ENCODE results near the gene PNMA5.

GRCh38 chrX:152993933-152994332, at the start of gene PNMA5:
- TF ChIP-seq CTCF (IDR thresholded peaks at IDR 0.05; ENCODE audit: low read depth, low read length, poor library complexity, severe bottlenecking): no peak
- TF ChIP-seq EZH2phosphoT487 (IDR thresholded peaks at IDR 0.05; ENCODE audit: borderline replicate concordance, low read length): no peak
